ENCODE data around the gene KIAA0825.

DNA sequence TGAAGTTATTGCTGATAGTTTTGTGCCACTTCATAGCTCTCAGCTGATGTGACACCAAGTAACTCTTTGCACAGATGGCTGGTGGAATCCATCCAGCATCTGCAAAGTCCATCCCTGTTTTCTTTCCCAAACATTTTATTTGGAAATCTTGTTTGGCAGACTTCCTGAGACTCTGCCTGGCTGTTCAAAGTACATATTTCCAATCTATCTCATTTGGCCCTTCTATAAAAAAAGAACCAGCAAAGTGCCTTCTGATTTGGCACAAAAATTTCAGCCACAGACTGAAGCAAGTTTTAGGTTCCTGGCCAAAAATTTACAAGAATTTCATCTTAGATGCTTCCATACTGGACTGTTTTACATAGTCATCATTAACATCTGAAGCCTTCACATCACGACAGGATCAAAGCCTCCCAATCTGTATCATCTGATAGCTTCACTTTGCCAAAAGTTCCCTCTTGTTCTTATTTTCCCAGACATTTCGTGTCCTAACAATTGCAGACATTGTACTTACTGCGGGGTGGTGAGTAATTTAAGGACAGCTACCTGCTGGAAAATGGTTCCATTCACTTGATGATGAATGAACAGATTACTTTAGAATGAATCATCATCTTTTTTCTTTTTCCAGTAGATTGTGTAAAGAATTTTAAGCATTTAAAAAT lies 377.3 kb downstream of the KIAA0825 start:
- TF ChIP-seq, protein P1, sequence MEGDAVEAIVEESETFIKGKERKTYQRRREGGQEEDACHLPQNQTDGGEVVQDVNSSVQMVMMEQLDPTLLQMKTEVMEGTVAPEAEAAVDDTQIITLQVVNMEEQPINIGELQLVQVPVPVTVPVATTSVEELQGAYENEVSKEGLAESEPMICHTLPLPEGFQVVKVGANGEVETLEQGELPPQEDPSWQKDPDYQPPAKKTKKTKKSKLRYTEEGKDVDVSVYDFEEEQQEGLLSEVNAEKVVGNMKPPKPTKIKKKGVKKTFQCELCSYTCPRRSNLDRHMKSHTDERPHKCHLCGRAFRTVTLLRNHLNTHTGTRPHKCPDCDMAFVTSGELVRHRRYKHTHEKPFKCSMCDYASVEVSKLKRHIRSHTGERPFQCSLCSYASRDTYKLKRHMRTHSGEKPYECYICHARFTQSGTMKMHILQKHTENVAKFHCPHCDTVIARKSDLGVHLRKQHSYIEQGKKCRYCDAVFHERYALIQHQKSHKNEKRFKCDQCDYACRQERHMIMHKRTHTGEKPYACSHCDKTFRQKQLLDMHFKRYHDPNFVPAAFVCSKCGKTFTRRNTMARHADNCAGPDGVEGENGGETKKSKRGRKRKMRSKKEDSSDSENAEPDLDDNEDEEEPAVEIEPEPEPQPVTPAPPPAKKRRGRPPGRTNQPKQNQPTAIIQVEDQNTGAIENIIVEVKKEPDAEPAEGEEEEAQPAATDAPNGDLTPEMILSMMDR (IDR thresholded peaks at IDR 0.05), result no peak
- TF ChIP-seq POLR2A (IDR thresholded peaks at IDR 0.05), result no peak

Measured in esophagus squamous epithelium (tissue), 4 donors.